Head of caudate nucleus (tissue), 42 donors: ENCODE data around the gene CDK13.
A peak's percentile ranks its signal among the peaks of the same experiment; 100 is the strongest.
"Not testable (repeated sequence)": the region's sequence is repeated elsewhere in the genome, so short reads cannot be mapped to it uniquely, and the experiment has no call there.

Experiments used
- DNase-seq, 42 donors: peaks; one replicate each; pipeline versions ENCODE4 v3.0.0 to v3.0.0-alpha.2; 2020 to 2021; ENCODE audit warnings: mixed read lengths in 7 of 42
- intact Hi-C: fragments of 100-400 bp; cut with DNase I; formaldehyde crosslinking; loops from one replicate; pipeline ENCODE4 v1.15.0; 2022

CDK13 gene

DNA sequence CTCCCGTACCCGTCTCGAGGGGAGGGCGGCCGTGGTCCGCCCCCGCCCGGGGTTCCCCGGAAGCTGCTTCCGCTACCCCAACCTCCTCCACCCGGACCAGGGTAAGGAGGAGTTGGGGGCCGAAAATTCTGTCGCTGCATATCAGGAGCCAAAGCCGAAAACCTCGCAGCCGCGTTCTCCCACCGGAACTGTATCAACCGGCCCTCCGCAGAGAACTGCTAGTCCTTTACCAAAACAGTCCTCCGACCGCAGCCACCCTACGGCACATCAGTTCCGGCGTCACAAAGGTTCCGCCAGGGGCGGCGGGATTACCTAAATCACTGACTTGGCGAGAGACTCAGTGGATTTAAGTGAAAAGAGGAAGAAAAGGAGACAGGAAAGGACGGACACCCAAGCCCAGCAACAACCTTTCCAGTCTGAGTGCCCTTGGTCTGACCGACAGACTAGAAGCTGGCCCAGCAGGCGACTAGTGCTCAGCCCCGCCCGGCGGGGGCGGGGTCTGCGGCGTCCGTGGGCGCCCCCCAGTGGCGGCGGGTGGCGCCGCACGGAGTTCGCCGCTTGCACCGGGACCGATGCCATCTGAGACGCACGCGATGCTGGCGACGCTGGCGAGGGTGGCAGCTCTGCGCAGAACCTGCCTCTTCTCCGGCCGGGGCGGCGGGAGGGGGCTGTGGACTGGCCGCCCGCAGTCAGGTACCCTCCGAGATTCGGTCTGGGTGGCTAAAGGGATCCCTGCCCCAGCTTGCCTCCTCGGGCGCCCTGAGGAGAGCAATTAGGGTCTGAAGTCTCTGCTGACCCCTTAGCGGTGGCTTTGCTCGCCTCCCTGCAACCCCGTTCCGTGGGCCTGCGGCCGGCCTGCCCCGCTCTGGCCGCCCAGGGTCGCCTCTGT, 184.6 kb downstream of the CDK13 start, which contains the start of the genes MPLKIP and SUGCT:
MPLKIP (minus strand) TSS at position 195 of the 889 bp plus-strand sequence; CDS start at position 140, 55 bp downstream.
SUGCT (plus strand) TSS at position 578 of the 889 bp plus-strand sequence.
- peak; percentile 71 to 94 (median 86) for DNase-seq
- intact Hi-C loops, result loop anchor here (2.0 kb wide), 1 partner anchor 186 kb away; no protein-coding TSS in a partner anchor

- intact Hi-C loops, result loop anchor here (2.0 kb wide), 1 partner anchor 186 kb away; no protein-coding TSS in a partner anchor
- DNase-seq, result peak in 6 of 42 donors; percentile 25 to 59 (median 43)
Observed at GRCh38 chr7:40135317-40135610, 185.2 kb downstream of the CDK13 start.

- DNase-seq, result no peak
- intact Hi-C loops, result no loop called here
Observed at GRCh38 chr7:40137563-40137962, 187.5 kb downstream of the CDK13 start.

GRCh38 chr7:40138973-40139372, 188.9 kb downstream of the CDK13 start:
- intact Hi-C loops, result no loop called here
- DNase-seq, result no peak

DNA sequence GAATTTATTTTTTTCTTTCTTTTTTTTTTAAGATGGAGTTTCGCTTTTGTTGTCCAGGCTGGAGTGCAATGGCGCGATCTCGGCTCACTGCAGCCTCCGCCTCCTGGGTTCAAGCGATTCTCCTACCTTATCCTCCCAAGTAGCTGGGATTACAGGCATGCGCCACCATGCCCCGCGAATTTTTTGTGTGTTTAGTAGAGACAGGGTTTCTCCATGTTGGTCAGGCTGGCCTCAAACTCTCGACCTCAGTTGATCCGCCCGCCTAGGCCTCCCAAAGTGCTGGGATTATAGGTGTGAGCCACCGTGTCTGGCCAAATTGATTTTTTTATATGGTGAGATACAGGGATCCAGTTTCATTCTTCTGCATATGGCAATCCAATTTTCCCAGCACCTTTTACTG, 189.8 kb downstream of the CDK13 start:
- DNase-seq, intact Hi-C loops: not testable (repeated sequence)

DNA sequence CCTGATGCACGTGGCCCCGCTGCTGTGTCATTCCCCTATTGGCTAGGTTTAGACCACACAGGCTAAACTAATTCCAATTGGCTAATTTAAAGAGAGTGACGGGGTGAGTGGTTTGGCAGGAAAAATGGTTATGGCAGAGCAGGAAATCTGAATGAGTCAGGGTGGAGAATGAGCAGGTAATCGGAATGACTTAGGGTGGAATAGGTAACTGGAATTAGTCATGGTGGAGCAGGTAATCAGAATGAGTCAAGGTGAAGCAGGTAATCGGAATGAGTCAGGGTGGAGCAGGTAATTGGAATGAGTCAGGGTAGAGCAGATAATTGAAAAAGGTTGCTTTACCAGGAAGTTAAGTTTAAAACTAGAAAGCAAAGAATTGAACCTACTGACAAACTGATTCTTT, 191.9 kb downstream of the CDK13 start:
- DNase-seq, intact Hi-C loops: not testable (repeated sequence)

- DNase-seq, intact Hi-C loops: not testable (repeated sequence)
Observed at GRCh38 chr7:40145596-40146130, 195.6 kb downstream of the CDK13 start.

GRCh38 chr7:40147371-40148246, 197.6 kb downstream of the CDK13 start:
- DNase-seq, result no peak

GRCh38 chr7:40148247-40148580, 198.2 kb downstream of the CDK13 start:
- intact Hi-C loops, DNase-seq: not testable (repeated sequence)

More at GRCh38 chr7:40147371-40148246, 197.6 kb downstream of the CDK13 start:
- intact Hi-C loops, result no loop called here

DNA sequence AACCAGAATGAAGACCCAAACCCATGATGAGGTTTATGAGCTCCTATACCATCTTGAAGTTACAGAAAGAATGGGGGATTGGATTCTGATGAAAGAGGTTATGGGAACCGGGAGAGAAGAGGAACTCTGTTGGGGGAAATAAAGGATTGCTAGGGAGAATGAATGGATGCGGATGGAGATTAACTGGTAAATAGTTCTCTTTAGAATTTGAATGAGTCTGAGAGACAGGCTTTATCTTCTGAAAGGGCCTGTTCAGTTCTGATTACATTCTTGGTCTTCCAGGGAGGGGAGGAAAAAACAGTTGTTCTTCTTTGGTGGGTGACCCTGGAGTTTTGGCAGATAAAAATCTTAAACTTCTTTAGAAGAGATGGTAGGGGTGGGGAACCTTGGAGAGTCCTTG, 198.6 kb downstream of the CDK13 start:
- no peak for DNase-seq
- intact Hi-C loops, result no loop called here
